Activated CD8-positive, alpha-beta memory T cell treated with anti-CD3 and anti-CD28 coated beads, Interleukin-2, amount 50 U/mL, for 48 hours (primary cell): ENCODE data around the gene IDUA.
A peak's percentile ranks its signal among the peaks of the same experiment; 100 is the strongest.

Experiments
- DNase-seq: peaks from one replicate; pipeline ENCODE4 v3.0.0-alpha.2; 2020

The IDUA gene

DNA sequence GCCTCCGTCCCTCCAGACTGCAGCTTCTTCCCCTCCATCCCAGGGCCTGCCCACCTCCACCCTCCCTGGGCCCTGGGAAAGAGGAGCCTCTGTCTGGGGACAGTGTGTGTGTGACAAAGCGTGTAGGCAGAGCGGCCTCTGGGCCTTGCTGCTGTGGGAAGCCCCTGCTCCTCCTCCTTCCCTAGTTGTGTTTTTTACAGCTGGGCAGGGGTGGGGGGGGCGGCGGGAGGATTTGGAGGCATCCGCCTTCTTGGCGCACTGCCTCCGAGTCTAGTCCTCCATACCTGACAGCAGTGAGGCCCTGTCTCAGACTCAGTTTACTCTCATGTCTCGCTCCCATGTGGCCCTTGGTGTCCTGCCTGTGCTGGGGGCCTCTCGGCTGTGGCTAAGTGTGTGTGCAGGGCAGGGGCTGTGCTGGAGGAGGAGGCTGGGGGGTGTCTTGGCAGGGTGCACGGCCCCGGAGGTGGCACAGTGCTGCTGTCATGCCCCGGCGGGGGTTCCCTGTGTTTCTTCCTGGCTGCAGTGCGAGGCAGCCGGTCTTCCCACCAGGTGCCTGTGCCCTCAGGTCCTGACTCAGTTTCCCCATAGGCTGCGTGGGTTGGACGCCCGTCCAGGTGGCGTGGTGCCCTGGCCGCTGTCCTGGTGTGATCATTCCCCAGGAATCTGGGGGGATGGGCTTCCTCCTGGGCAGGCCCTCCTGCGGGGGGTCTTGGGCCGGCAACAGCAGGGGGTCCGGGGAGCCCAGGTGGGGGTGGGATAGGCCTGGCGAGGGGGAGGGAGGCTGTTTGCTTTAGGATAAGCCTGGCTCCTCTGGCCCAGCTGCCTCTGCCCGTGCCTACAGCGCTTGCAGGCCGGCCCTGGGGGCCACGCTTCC, 31.5 kb downstream of the IDUA start:
- no peak for DNase-seq

- DNase-seq: no peak
Measured at GRCh38 chr4:1019320-1019719, 32.5 kb downstream of the IDUA start.

DNA sequence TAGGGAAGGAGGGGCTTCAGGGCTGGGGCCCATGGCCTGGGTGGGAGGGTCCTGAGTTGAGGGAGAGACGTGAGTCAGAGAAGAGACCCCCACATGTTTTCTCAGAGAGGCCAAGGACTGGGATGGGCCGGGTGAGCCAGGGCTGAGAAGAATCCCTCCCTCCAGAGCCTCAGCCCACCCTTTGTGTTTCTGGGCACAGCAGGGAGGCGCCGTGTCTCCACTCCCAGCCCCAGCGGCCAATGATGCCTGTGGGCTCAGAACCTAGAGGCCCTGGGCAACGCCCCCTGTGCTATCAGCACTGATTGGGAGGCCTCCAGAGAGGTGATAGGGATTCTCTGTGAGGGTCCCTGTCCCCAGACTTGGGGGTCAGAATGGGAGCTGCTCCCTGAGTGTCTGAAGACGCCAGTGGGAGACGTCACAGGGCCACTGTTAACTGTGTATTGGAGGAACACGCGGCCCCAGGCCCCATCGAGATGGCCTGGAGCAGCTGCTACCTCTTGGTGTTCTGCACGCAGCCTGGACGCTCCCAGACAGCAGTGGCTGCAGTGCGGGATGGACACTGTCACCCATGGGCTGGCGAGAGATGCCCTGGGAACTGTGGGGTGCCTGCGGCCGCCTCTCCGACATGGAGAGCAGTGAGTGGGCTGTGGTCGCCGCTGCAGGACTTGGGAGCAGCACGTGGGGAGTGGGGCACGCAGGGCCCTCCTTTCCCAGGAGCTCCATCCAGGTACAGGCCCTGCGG, 33.1 kb downstream of the IDUA start:
- no peak for DNase-seq

GRCh38 chr4:1021386-1022050, 34.7 kb downstream of the IDUA start:
- DNase-seq: no peak

DNA sequence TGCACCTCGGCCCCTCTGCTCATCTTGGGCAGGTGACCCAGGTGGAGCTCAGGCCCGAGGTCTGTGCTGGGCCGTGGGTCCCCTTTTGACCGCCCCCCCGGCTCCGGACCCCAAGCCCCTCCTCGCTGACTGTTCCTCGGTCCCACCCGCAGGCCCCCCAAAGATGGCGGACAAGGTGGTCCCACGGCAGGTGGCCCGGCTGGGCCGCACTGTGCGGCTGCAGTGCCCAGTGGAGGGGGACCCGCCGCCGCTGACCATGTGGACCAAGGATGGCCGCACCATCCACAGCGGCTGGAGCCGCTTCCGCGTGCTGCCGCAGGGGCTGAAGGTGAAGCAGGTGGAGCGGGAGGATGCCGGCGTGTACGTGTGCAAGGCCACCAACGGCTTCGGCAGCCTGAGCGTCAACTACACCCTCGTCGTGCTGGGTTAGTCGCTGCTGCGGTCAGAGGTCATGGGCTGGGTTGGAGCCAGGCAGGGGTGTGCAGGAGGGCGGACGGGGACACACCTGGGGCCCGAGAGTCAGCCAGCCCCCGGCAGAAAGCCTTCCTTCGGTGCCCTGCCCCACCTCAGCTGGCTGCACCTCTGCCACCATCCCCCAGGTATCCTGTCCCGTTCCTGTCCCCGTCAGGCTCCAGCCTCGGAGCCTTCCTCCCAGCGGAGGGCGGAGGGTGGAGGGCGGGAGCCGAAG, 35.4 kb downstream of the IDUA start:
- no peak for DNase-seq

- no peak for DNase-seq
Measured at GRCh38 chr4:1022739-1023066, 35.9 kb downstream of the IDUA start.

DNA sequence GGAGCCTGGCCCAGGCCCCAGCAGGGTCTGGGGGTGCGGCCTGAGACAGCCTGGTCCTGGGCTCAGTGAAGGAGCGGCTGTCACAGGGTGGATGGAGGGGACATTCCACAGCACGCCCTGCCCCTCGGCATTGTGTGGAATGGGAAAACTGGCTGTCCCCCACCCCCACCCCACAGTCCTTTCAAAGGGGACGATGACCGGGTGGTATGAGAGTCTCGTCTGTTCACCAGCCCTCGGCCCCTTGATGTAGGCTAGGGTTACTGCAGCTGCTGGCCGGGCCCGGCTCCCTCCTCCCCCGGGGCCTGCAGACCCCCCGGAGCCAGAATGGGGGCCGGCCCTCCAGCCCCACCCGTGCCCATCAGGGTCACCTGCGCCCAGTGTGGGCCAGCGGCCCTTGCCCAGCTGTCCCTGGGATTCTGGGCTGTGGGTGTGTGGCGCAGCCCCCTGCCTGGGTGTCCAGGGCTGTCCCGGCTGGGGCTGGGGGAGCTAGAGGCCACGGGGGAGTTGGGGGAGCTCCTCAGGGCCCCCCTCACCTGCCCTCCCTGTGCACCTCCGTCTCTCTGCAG, 36.3 kb downstream of the IDUA start:
- no peak for DNase-seq

GRCh38 chr4:1023895-1024740, 37.3 kb downstream of the IDUA start:
- DNase-seq: no peak

DNA sequence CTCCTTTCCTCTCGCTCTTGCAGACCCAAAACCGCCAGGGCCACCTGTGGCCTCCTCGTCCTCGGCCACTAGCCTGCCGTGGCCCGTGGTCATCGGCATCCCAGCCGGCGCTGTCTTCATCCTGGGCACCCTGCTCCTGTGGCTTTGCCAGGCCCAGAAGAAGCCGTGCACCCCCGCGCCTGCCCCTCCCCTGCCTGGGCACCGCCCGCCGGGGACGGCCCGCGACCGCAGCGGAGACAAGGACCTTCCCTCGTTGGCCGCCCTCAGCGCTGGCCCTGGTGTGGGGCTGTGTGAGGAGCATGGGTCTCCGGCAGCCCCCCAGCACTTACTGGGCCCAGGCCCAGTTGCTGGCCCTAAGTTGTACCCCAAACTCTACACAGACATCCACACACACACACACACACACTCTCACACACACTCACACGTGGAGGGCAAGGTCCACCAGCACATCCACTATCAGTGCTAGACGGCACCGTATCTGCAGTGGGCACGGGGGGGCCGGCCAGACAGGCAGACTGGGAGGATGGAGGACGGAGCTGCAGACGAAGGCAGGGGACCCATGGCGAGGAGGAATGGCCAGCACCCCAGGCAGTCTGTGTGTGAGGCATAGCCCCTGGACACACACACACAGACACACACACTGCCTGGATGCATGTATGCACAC, 38.2 kb downstream of the IDUA start:
- no peak for DNase-seq

DNA sequence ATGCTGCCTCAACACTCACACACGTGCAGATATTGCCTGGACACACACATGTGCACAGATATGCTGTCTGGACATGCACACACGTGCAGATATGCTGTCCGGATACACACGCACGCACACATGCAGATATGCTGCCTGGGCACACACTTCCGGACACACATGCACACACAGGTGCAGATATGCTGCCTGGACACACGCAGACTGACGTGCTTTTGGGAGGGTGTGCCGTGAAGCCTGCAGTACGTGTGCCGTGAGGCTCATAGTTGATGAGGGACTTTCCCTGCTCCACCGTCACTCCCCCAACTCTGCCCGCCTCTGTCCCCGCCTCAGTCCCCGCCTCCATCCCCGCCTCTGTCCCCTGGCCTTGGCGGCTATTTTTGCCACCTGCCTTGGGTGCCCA, 39.3 kb downstream of the IDUA start:
- DNase-seq: peak; percentile 72

- DNase-seq: no peak
Measured at GRCh38 chr4:1027219-1027914, 40.5 kb downstream of the IDUA start.

DNA sequence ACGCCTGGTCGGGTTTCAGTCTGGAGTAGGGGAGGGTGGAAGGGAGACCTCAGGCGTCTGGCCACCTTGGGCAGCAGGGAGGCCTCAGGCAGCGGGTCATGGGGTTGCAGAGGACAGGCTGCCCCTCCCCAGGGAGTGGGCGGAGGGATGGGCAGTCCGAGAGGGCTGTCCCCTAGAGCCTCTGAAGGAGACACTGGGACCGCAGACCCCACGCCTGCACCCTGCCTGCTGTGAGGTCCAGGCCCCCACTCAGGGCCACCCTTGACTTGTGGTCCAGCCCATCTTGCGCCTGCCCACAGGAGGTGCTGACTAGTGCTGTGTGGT, 41.0 kb downstream of the IDUA start:
- DNase-seq: no peak

DNA sequence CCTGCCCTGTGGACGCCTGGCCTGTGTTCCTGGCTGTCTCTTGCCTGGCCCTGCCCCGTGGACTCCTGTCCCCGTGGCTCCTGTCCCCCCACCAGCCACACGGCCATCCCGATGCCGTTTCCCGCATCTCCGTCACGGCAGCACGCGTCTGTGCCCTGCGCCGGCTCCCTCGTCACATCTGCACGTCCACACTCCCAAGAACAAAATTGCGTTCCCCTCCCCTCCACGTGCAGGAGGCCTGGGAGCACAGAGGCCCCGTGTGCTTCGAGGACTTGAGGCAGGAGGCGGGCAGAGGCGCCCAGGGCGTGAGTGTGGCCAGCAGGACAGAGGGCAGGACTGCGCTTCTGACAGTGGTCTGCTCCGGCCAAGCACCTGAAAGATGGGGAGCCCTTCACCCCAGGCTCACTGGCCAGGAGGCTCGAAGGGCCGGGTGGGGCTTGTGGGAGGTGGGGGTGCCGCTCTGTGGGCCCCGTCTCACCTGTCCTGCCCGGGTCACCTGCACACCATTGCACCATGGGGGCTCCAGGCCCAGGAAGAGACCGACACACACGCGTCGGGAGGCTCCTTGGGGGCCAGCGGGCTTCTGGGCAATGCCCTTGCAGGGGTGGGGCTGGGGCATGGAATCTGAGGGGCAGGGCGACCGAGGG, 41.9 kb downstream of the IDUA start:
- DNase-seq: no peak

DNA sequence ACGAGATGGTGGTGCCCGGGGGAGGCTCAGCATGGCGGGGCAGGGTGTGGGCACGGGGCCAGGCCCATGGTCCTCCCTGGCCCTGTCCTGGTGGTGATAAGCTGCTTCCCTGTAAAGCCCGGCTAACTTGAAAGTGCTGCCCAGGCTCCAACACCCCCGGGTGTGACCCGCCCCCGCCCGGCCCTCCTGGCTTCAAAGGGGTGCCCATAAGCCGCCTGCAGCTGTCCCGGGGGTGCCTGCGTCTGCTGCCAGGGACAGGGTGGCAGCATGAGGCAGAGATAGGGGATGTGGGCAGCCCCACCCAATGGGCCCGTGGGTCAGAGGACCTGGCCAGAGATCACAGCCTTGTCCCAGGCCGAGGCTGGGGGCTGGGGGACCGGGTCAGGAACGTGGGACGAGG, 42.7 kb downstream of the IDUA start:
- DNase-seq: no peak

- DNase-seq: no peak
Measured at GRCh38 chr4:1030031-1030430, 43.2 kb downstream of the IDUA start.

- DNase-seq: no peak
Measured at GRCh38 chr4:1030559-1030958, 43.7 kb downstream of the IDUA start.

DNA sequence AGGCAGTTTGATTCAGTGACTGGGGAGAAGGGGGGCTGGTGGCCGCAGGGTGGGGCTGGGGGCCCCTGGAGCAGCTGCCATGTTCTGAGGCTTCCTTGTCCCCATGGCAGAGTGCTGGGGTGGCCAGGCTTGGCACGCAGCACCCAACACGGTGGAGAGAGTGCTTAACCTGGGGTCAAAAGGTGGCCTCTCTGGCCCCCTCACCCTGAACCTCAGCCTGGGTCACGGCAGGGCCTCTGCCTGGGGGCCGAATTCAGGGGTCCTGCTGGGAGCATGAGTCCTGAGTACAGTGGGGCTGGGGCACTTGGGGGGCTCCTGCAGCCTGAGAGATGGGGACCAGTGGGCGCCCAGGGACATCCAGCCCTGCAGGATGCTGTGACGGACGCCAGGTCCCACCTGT, 44.5 kb downstream of the IDUA start:
- no peak for DNase-seq

- no peak for DNase-seq
Measured at GRCh38 chr4:1031956-1032795, 45.3 kb downstream of the IDUA start.

- no peak for DNase-seq
Measured at GRCh38 chr4:1032861-1033260, 46.0 kb downstream of the IDUA start.
